ENCODE results near the gene GNAQ.
A peak's percentile ranks its signal among the peaks of the same experiment; 100 is the strongest.
"Not testable (repeated sequence)": the region's sequence is repeated elsewhere in the genome, so short reads cannot be mapped to it uniquely, and the experiment has no call there.

GNAQ gene

GRCh38 chr9:77772646-77773045, 259.0 kb downstream of the GNAQ start:
- in situ Hi-C loops (cut with MboI; ENCODE audit: low pct_unique_long_range_greater_than_20kb, low sequenced_read_pairs): no loop called here
- no peak for DNase-seq

DNA sequence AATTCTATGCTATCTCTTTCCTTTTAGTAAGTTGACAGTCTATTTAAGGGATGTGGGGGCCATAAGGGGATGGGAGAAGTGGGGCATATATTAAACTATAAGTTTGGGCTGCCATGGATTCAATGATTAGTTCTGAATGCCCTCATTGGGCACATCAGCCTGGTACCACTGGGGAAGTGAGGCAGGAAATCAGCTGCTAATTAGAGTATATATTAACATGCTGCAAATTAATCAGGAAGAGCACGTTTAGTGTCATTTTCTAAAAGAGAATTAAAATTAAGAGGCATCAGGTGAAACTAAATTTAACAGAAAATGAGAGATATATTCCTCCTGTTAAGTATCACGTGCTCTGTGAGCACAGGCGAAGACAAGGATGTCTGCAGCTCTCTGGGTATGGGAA, 260.4 kb downstream of the GNAQ start:
- DNase-seq: no peak
- in situ Hi-C loops (cut with MboI; ENCODE audit: low pct_unique_long_range_greater_than_20kb, low sequenced_read_pairs): no loop called here

DNA sequence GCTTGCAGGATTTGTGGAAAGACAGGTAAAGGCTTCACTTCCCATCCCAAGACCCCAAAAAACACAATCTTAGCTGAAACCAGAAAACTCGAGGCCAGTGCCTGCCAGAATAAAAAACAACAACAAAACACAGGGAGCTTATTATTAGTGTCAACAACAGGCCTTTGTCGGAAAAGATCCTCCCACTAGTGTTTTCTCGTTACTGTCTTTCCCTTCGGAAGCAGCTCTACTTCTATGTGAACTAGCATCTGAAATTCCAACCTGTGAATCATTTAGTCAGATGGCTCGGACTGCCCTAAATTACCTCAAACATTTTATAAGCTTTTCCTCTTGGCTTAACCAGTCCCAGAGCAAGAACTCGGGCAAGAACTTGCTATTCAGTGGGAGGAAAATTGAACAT, 261.3 kb downstream of the GNAQ start:
- DNase-seq: no peak
- in situ Hi-C loops (cut with MboI; ENCODE audit: low pct_unique_long_range_greater_than_20kb, low sequenced_read_pairs): no loop called here

DNA sequence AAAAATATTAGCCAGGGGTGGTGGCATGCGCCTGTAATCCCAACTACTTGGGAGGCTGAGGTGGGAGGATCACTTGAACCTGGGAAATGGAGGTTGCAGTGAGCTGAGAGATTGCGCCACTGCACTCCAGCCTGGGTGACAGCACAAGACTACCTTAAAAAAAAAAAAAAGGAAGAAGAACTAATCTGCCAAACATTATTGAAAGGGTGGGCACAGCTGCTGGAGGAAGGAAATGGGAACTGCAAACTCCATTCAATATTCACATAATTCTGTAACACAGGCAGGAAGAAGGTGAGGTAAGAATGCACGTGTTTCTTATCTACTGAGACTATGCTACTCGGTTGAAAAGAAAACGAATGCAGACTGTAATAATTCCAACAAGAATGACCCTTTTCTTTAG, 262.4 kb downstream of the GNAQ start:
- in situ Hi-C loops (cut with MboI; ENCODE audit: low pct_unique_long_range_greater_than_20kb, low sequenced_read_pairs): no loop called here
- peak; percentile 85 for DNase-seq

- in situ Hi-C loops (cut with MboI; ENCODE audit: low pct_unique_long_range_greater_than_20kb, low sequenced_read_pairs): no loop called here
- no peak for DNase-seq
These were observed 265.0 kb downstream of the GNAQ start for GRCh38 chr9:77766587-77766986.

- DNase-seq: no peak
- in situ Hi-C loops (cut with MboI; ENCODE audit: low pct_unique_long_range_greater_than_20kb, low sequenced_read_pairs): no loop called here
These were observed 265.8 kb downstream of the GNAQ start for GRCh38 chr9:77765781-77766259.

GRCh38 chr9:77764894-77765780, 266.5 kb downstream of the GNAQ start:
- peak; percentile 55 for DNase-seq
- in situ Hi-C loops (cut with MboI; ENCODE audit: low pct_unique_long_range_greater_than_20kb, low sequenced_read_pairs): no loop called here

GRCh38 chr9:77763566-77763965, 268.0 kb downstream of the GNAQ start:
- DNase-seq: no peak

GRCh38 chr9:77760919-77761318, 270.7 kb downstream of the GNAQ start:
- DNase-seq; in situ Hi-C loops (cut with MboI; ENCODE audit: low pct_unique_long_range_greater_than_20kb, low sequenced_read_pairs): not testable (repeated sequence)

More at GRCh38 chr9:77763566-77763965, 268.0 kb downstream of the GNAQ start:
- in situ Hi-C loops (cut with MboI; ENCODE audit: low pct_unique_long_range_greater_than_20kb, low sequenced_read_pairs): no loop called here

- in situ Hi-C loops (cut with MboI; ENCODE audit: low pct_unique_long_range_greater_than_20kb, low sequenced_read_pairs): no loop called here
- DNase-seq: no peak
These were observed 272.2 kb downstream of the GNAQ start for GRCh38 chr9:77759391-77759790.

- in situ Hi-C loops (cut with MboI; ENCODE audit: low pct_unique_long_range_greater_than_20kb, low sequenced_read_pairs): no loop called here
- DNase-seq: no peak
These were observed 275.2 kb downstream of the GNAQ start for GRCh38 chr9:77756449-77756848.

GRCh38 chr9:77753180-77753579, 278.4 kb downstream of the GNAQ start:
- in situ Hi-C loops (cut with MboI; ENCODE audit: low pct_unique_long_range_greater_than_20kb, low sequenced_read_pairs): no loop called here
- DNase-seq: peak; percentile 15

GRCh38 chr9:77752554-77752953, 279.1 kb downstream of the GNAQ start:
- no peak for DNase-seq
- in situ Hi-C loops (cut with MboI; ENCODE audit: low pct_unique_long_range_greater_than_20kb, low sequenced_read_pairs): no loop called here

- peak; percentile 78 for DNase-seq
- in situ Hi-C loops (cut with MboI; ENCODE audit: low pct_unique_long_range_greater_than_20kb, low sequenced_read_pairs): no loop called here
These were observed 280.1 kb downstream of the GNAQ start for GRCh38 chr9:77751341-77752091.

- DNase-seq: no peak
- in situ Hi-C loops (cut with MboI; ENCODE audit: low pct_unique_long_range_greater_than_20kb, low sequenced_read_pairs): no loop called here
These were observed 280.6 kb downstream of the GNAQ start for GRCh38 chr9:77750981-77751340.

GRCh38 chr9:77750284-77750683, 281.3 kb downstream of the GNAQ start:
- DNase-seq: no peak
- in situ Hi-C loops (cut with MboI; ENCODE audit: low pct_unique_long_range_greater_than_20kb, low sequenced_read_pairs): no loop called here

DNA sequence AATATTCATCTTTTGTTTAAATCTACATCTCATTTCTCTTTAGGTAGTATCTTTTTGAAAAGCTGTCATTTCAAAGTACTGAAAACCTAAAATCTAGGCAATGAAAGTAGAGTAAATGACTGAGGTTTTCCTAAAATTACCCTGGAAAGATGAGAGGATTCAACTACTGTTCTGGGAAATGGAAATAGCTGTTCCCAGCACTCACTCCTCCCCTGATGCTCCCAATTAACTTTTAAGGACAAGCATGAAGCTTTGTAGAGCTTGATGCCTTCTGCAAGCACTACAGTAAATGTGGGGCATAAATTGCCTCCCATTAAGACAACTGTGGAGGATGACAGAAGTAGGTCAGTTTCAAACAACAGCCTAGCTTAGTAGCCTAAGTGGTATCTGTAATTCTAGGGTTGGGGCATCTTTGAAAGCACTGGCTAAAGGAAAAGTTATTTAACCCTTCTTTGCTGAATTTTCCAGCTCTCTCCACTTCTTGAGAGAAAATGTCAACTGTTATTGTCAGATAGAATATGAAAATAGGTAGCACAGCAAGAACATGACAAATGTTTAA, 283.3 kb downstream of the GNAQ start:
- no peak for DNase-seq
- in situ Hi-C loops (cut with MboI; ENCODE audit: low pct_unique_long_range_greater_than_20kb, low sequenced_read_pairs): loop anchor here (25.0 kb wide), 1 partner anchor 311 kb away; no protein-coding TSS in a partner anchor

GRCh38 chr9:77747163-77747562, 284.4 kb downstream of the GNAQ start:
- in situ Hi-C loops (cut with MboI; ENCODE audit: low pct_unique_long_range_greater_than_20kb, low sequenced_read_pairs): loop anchor here (25.0 kb wide), 1 partner anchor 310 kb away; no protein-coding TSS in a partner anchor
- no peak for DNase-seq

GRCh38 chr9:77744841-77745430, 286.7 kb downstream of the GNAQ start:
- in situ Hi-C loops (cut with MboI; ENCODE audit: low pct_unique_long_range_greater_than_20kb, low sequenced_read_pairs): loop anchor here (25.0 kb wide), 1 partner anchor 308 kb away; no protein-coding TSS in a partner anchor
- DNase-seq: no peak
